Neural progenitor cell (in vitro differentiated cells): Measurements from ENCODE around the gene PLEKHS1. TPM values are rescaled to one million over a fixed set of nuclear protein-coding genes. Genes with fewer than 3 reads are reported as not detected.

ENCODE experiments used
- DNase-seq: peaks from one replicate; pipeline ENCODE4 v3.0.0-alpha.2; 2016; ENCODE audit warnings: low spot score
- H2AFZ ChIP-seq: fragments of 200-600 bp; sonication (generic); replicated peaks from 2 replicates; pipeline ENCODE4 v1.6.1; 2016; ENCODE audit warnings: antibody characterized with exemption
- H3F3A ChIP-seq: fragments of 200-600 bp; sonication (generic); 2 replicates; pipeline ENCODE4 v1.6.1; 2016; ENCODE audit warnings: antibody characterized with exemption, low read depth
- H3K27ac ChIP-seq: fragments of 200-600 bp; sonication (generic); 2 replicates; pipeline ENCODE4 v1.5.1; 2016; ENCODE audit warnings: mild to moderate bottlenecking
- H3K27me3 ChIP-seq: fragments of 200-600 bp; sonication (generic); 2 replicates; pipeline ENCODE4 v1.6.1; 2016; ENCODE audit warnings: mild to moderate bottlenecking, moderate library complexity
- H3K36me3 ChIP-seq: fragments of 200-600 bp; sonication (generic); 2 replicates; pipeline ENCODE4 v1.5.1; 2016
- H3K4me1 ChIP-seq: fragments of 200-600 bp; sonication (generic); 2 replicates; pipeline ENCODE4 v1.6.1; 2016; ENCODE audit warnings: mixed run types
- H3K4me2 ChIP-seq: fragments of 200-600 bp; sonication (generic); 2 replicates; pipeline ENCODE4 v1.6.1; 2016
- H3K4me3 ChIP-seq: fragments of 200-600 bp; sonication (generic); 2 replicates; pipeline ENCODE4 v1.5.1; 2016
- H3K79me2 ChIP-seq: fragments of 200-600 bp; sonication (generic); 2 replicates; pipeline ENCODE4 v1.6.1; 2016; ENCODE audit warnings: low read depth
- H3K9ac ChIP-seq: fragments of 200-600 bp; sonication (generic); 2 replicates; pipeline ENCODE4 v1.6.1; 2016
- H3K9me3 ChIP-seq: fragments of 200-600 bp; sonication (generic); 2 replicates; pipeline ENCODE4 v1.5.1; 2016; ENCODE audit warnings: low read depth
- H4K20me1 ChIP-seq: fragments of 200-600 bp; sonication (generic); 2 replicates; pipeline ENCODE4 v1.6.1; 2016; ENCODE audit warnings: low read depth
- H3K27ac Mint-ChIP-seq: 3 replicates; pipeline ENCODE4 v1.8.0; 2021; ENCODE audit warnings: mixed read lengths
- H3K27me3 Mint-ChIP-seq: 2 replicates; pipeline ENCODE4 v1.8.0; 2022; ENCODE audit warnings: low read depth, mild to moderate bottlenecking, inconsistent platforms, moderate library complexity, mixed read lengths; ENCODE audit not compliant: insufficient read depth
- H3K36me3 Mint-ChIP-seq: 3 replicates; pipeline ENCODE4 v1.8.0; 2021; ENCODE audit warnings: mixed read lengths
- H3K4me1 Mint-ChIP-seq: 3 replicates; pipeline ENCODE4 v1.8.0; 2021; ENCODE audit warnings: mixed read lengths
- H3K4me3 Mint-ChIP-seq: 3 replicates; pipeline ENCODE4 v1.8.0; 2021; ENCODE audit warnings: mild to moderate bottlenecking, moderate library complexity, mixed read lengths
- H3K9me3 Mint-ChIP-seq: 3 replicates; pipeline ENCODE4 v1.8.0; 2020; ENCODE audit warnings: mixed read lengths
- EZH2 ChIP-seq: fragments of 200-600 bp; sonication (generic); IDR thresholded peaks from 2 replicates; pipeline ENCODE4 v1.6.1; 2017; ENCODE audit warnings: antibody characterized with exemption, mild to moderate bottlenecking, moderate library complexity
- EZH2phosphoT487 ChIP-seq: fragments of 200-600 bp; sonication (generic); IDR thresholded peaks from 2 replicates; pipeline ENCODE4 v1.6.1; 2017; ENCODE audit warnings: antibody characterized with exemption
- total RNA-seq: library from RNA; depleted of rRNA; stranded (reverse); fragments of >200 nt; gene quantifications from 2 replicates; pipeline ENCODE4 v1.2.3, GENCODE V29; 2015; ENCODE audit warnings: low replicate concordance
- TF ChIP-seq, protein P1 (sequence below): fragments of 200-600 bp; sonication (generic); IDR thresholded peaks from 2 replicates; pipeline ENCODE4 v1.5.1; 2017; ENCODE audit warnings: antibody characterized with exemption, mild to moderate bottlenecking

PLEKHS1 gene
- total RNA-seq, 1 donor from 2014 or later = not detected

DNA sequence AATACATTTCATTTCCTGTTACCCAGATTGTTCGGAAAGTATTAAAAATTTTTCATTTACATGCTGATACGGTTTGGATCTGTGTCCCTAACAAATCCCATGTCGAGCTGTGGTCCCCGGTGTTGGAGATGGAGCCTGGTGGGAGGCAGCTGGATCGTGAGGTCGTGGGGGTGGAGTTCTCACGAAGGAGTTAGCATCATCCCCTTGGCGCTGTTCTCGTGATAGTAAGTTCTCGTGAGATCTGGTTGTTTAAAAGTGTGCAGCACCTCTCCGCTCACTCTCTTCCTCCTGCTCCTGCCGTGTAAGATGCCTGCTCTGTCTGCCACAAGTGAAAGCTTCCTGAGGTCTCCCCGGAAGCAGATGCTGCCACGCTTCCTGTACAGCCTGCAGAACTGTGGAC, 30.9 kb downstream of the PLEKHS1 start:
- peaks cover 5% of the 10 kb centered on the region for H3K9me3 Mint-ChIP-seq
- Histone ChIP-seq H3K4me2 (no peak overlapping the region), H2AFZ (no peak overlapping the region), H3K4me1 (no peaks in the 10 kb centered on the region), H3K27me3 (no peaks in the 10 kb centered on the region), H3K79me2 (no peaks in the 10 kb centered on the region), H3F3A (no peaks in the 10 kb centered on the region), H3K9ac (no peak overlapping the region), H3K27ac (no peak overlapping the region), H3K36me3 (no peaks in the 10 kb centered on the region), H4K20me1 (no peaks in the 10 kb centered on the region), H3K4me3 (no peak overlapping the region), H3K9me3 (no peaks in the 10 kb centered on the region)
- no peaks in the 10 kb centered on the region for H3K4me1 Mint-ChIP-seq
- H3K4me3 Mint-ChIP-seq = no peak overlapping the region
- no peak overlapping the region for H3K27ac Mint-ChIP-seq
- H3K36me3 Mint-ChIP-seq = no peaks in the 10 kb centered on the region
- H3K27me3 Mint-ChIP-seq = peaks cover 3% of the 10 kb centered on the region
- no peak for DNase-seq
- TF ChIP-seq, protein P1, sequence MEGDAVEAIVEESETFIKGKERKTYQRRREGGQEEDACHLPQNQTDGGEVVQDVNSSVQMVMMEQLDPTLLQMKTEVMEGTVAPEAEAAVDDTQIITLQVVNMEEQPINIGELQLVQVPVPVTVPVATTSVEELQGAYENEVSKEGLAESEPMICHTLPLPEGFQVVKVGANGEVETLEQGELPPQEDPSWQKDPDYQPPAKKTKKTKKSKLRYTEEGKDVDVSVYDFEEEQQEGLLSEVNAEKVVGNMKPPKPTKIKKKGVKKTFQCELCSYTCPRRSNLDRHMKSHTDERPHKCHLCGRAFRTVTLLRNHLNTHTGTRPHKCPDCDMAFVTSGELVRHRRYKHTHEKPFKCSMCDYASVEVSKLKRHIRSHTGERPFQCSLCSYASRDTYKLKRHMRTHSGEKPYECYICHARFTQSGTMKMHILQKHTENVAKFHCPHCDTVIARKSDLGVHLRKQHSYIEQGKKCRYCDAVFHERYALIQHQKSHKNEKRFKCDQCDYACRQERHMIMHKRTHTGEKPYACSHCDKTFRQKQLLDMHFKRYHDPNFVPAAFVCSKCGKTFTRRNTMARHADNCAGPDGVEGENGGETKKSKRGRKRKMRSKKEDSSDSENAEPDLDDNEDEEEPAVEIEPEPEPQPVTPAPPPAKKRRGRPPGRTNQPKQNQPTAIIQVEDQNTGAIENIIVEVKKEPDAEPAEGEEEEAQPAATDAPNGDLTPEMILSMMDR = no peak
- no peak for TF ChIP-seq EZH2phosphoT487
- TF ChIP-seq EZH2 = no peak

DNA sequence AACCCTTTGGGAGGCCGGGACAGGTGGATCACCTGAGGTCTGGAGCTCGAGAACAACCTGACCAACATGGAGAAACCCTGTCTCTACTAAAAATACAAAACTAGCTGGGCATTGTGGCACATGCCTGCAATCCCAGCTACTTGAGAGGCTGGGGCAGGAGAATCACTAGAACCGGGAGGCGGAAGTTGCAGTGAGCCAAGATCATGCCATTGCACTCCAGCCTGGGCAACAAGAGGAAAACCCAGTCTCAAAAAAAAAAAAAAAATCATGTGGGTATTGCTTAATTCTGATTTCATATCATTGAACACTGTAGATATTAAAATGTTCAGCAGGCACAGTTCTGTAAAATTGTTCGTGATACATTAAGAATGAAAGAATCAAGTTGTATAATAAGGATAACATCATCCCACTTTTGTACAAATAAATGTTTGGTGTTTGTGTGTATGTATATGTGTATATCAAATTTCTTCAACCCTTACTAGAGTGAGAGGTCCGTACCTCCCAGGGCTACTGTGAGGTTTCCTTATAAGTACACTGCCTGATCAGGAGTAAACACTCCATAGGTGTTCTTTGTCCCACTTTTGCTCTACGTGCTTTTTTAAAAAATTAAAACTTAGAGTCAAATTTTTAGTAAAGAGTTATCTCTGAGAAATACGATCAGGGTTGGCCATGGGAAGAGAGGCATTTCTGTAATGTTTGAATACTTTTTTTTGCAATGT, 31.7 kb downstream of the PLEKHS1 start:
- Histone ChIP-seq H3K4me2 (no peak overlapping the region), H2AFZ (no peak overlapping the region), H3K36me3 (no peaks in the 10 kb centered on the region), H3K27me3 (no peaks in the 10 kb centered on the region), H3K27ac (no peak overlapping the region), H3K9me3 (no peaks in the 10 kb centered on the region), H4K20me1 (no peaks in the 10 kb centered on the region), H3F3A (no peaks in the 10 kb centered on the region), H3K4me1 (no peaks in the 10 kb centered on the region), H3K79me2 (no peaks in the 10 kb centered on the region), H3K4me3 (no peak overlapping the region), H3K9ac (no peak overlapping the region)
- Mint-ChIP-seq H3K9me3 (peaks cover 5% of the 10 kb centered on the region), H3K4me1 (no peaks in the 10 kb centered on the region), H3K36me3 (no peaks in the 10 kb centered on the region), H3K4me3 (no peak overlapping the region), H3K27me3 (peaks cover 3% of the 10 kb centered on the region), H3K27ac (no peak overlapping the region)
- TF ChIP-seq, protein P1 = no peak
- no peak for TF ChIP-seq EZH2phosphoT487
- no peak for TF ChIP-seq EZH2
- DNase-seq = no peak

DNA sequence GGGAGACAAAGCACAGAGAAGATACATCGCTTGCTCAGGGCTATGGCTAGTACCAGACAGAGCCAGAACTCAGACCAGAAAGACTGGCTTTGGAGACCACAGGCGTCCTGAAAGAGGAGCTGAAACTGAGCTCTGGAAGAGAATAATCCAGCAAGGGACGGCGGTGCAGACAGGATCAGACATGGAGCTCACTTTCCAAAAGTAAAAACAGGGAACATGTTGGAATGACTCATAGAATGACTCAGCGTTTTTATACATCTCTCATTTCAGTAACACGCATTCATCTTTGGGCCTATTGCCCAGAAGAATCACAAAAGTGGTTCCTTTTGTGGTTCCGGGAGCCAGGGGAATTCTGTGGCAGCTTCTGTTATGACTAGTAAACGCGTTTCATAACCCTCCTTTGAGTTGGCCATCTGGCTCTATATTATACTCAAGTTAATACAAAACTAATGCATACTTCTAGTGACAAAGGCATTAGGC, 37.2 kb downstream of the PLEKHS1 start:
- H3K79me2 ChIP-seq = no peaks in the 10 kb centered on the region
- no peak overlapping the region for H3K9ac ChIP-seq
- Mint-ChIP-seq H3K9me3 (no peaks in the 10 kb centered on the region), H3K4me3 (no peak overlapping the region), H3K27me3 (peaks cover 7% of the 10 kb centered on the region), H3K4me1 (no peaks in the 10 kb centered on the region), H3K36me3 (no peaks in the 10 kb centered on the region), H3K27ac (no peak overlapping the region)
- H3K9me3 ChIP-seq = no peaks in the 10 kb centered on the region
- no peak overlapping the region for H3K27ac ChIP-seq
- no peaks in the 10 kb centered on the region for H3F3A ChIP-seq
- no peak for TF ChIP-seq EZH2
- TF ChIP-seq, protein P1 = no peak
- no peak for TF ChIP-seq EZH2phosphoT487
- H3K4me1 ChIP-seq = no peaks in the 10 kb centered on the region
- no peaks in the 10 kb centered on the region for H4K20me1 ChIP-seq
- no peak overlapping the region for H3K4me3 ChIP-seq
- no peaks in the 10 kb centered on the region for H3K36me3 ChIP-seq
- H3K27me3 ChIP-seq = no peaks in the 10 kb centered on the region
- no peak for DNase-seq
- H3K4me2 ChIP-seq = no peak overlapping the region
- no peak overlapping the region for H2AFZ ChIP-seq
